H1 (cell line): ENCODE measurements around the gene FAM193A. TPM values are rescaled to one million over a fixed set of nuclear protein-coding genes. Genes with fewer than 3 reads are reported as not detected.

ENCODE experiments used
- CTCF ChIA-PET: fragments of 300-600 bp; sonication (Branson Sonifier 250); formaldehyde crosslinking; loops from one replicate; lab custom pipeline; 2021; ENCODE audit not compliant: partially characterized antibody; lab: Charles Lee
- POLR2A ChIA-PET: fragments of 300-600 bp; sonication (Branson Sonifier 250); formaldehyde crosslinking; loops from one replicate; lab custom pipeline; 2021; ENCODE audit warnings: inconsistent platforms; ENCODE audit not compliant: partially characterized antibody; lab: Charles Lee
- DNase-seq, 2 experiments: peaks; one replicate each; pipeline versions ENCODE4 v3.0.0 to v3.0.0-alpha.2; 2010 to 2022; ENCODE audit warnings: low spot score in 2 of 2, low read depth in 1 of 2, mixed read lengths in 1 of 2
- FAIRE-seq: peaks from 2 replicates; lab custom pipeline; 2011; peaks lifted over from hg19 to GRCh38; lab: Jason Lieb, UNC
- H2AFZ ChIP-seq: 2 replicates; pipeline ENCODE4 v1.8.1; 2012; ENCODE audit warnings: low read length, inconsistent platforms
- H2AK5ac ChIP-seq: 2 replicates; pipeline ENCODE4 v1.6.1; 2013; ENCODE audit warnings: low read depth, low read length
- H2BK120ac ChIP-seq: replicated peaks from 2 replicates; pipeline ENCODE3; 2013; ENCODE audit warnings: low read depth, low read length, inconsistent platforms
- H2BK12ac ChIP-seq: 2 replicates; pipeline ENCODE4 v1.6.1; 2013; ENCODE audit warnings: low read depth, low read length
- H2BK15ac ChIP-seq: 2 replicates; pipeline ENCODE4 v1.6.1; 2013; ENCODE audit warnings: low read length
- H2BK20ac ChIP-seq: 2 replicates; pipeline ENCODE4 v1.6.1; 2013; ENCODE audit warnings: low read length
- H2BK5ac ChIP-seq: 2 replicates; pipeline ENCODE4 v1.6.1; 2013; ENCODE audit warnings: low read depth, low read length
- H3K14ac ChIP-seq: 2 replicates; pipeline ENCODE4 v1.6.1; 2013; ENCODE audit warnings: inconsistent platforms; ENCODE audit not compliant: insufficient read length
- H3K18ac ChIP-seq: 2 replicates; pipeline ENCODE4 v1.6.1; 2013; ENCODE audit warnings: low read length; ENCODE audit errors: extremely low read depth
- H3K23ac ChIP-seq: 2 replicates; pipeline ENCODE4 v1.6.1; 2013; ENCODE audit warnings: inconsistent platforms; ENCODE audit not compliant: insufficient read length
- H3K23me2 ChIP-seq: 2 replicates; pipeline ENCODE4 v1.6.1; 2013; ENCODE audit warnings: low read depth, low read length
- H3K27ac ChIP-seq: 2 replicates; pipeline ENCODE4 v1.6.1; 2011; ENCODE audit warnings: low read depth, low read length, inconsistent platforms
- H3K27me3 ChIP-seq, 4 experiments: replicated peaks in 1 of 4; 1 replicate in 1 of 4; 2 replicates in 3 of 4; pipeline versions ENCODE4 v1.6.1 to v1.8.1; 2011 to 2013; ENCODE audit warnings: low read length in 3 of 4, mild to moderate bottlenecking in 3 of 4, inconsistent platforms in 2 of 4, mixed read lengths in 2 of 4, moderate library complexity in 1 of 4; ENCODE audit not compliant: control insufficient read depth in 3 of 4, insufficient read depth in 3 of 4; ENCODE audit errors: extremely low read depth in 1 of 4
- H3K36me3 ChIP-seq, 4 experiments: 2 replicates each; pipeline versions ENCODE4 v1.6.1 to v1.8.1; 2011 to 2013; ENCODE audit warnings: mild to moderate bottlenecking in 4 of 4, low read length in 3 of 4, moderate library complexity in 2 of 4, control low read depth in 1 of 4, inconsistent platforms in 1 of 4; ENCODE audit not compliant: insufficient read depth in 4 of 4, control insufficient read depth in 2 of 4
- H3K4ac ChIP-seq: replicated peaks from 2 replicates; pipeline ENCODE3; 2013; ENCODE audit warnings: low read length, low read depth, mixed read lengths, inconsistent platforms; ENCODE audit not compliant: insufficient read length
- H3K4me1 ChIP-seq, 4 experiments: replicated peaks in 1 of 4; 1 replicate in 1 of 4; 2 replicates in 3 of 4; pipeline versions ENCODE4 v1.6.1 to v1.8.1; 2011 to 2013; ENCODE audit warnings: low read length in 3 of 4, inconsistent platforms in 2 of 4, mixed read lengths in 1 of 4; ENCODE audit not compliant: insufficient read depth in 4 of 4, control insufficient read depth in 3 of 4
- H3K4me2 ChIP-seq, 2 experiments: 2 replicates each; pipeline versions ENCODE4 v1.6.1 to v1.8.1; 2011 to 2013; ENCODE audit warnings: low read depth in 2 of 2, low read length in 2 of 2, control low read depth in 1 of 2, inconsistent platforms in 1 of 2, mild to moderate bottlenecking in 1 of 2; ENCODE audit not compliant: insufficient read depth in 1 of 2
- H3K4me3 ChIP-seq, 4 experiments: fragments of 200-600, 300-600 bp in 1 of 4; sonication (generic), shearing (Covaris generic), sonication (Bioruptor Twin) in 1 of 4; 2 replicates each; pipeline versions ENCODE4 v1.5.1 to v1.8.1; 2011 to 2016; ENCODE audit warnings: low read length in 4 of 4, low read depth in 3 of 4, control low read depth in 2 of 4, inconsistent platforms in 2 of 4, mild to moderate bottlenecking in 2 of 4, mixed read lengths in 1 of 4, moderate library complexity in 1 of 4; ENCODE audit not compliant: insufficient read depth in 2 of 4; ENCODE audit errors: extremely low read depth in 1 of 4
- H3K56ac ChIP-seq: replicated peaks from 2 replicates; pipeline ENCODE3; 2013; ENCODE audit warnings: low read depth, mild to moderate bottlenecking, mixed read lengths, low read length, inconsistent platforms; ENCODE audit not compliant: insufficient read length
- H3K79me1 ChIP-seq: 2 replicates; pipeline ENCODE4 v1.6.1; 2013; ENCODE audit warnings: low read depth, low read length, control low read depth
- H3K79me2 ChIP-seq, 2 experiments: 2 replicates each; pipeline versions ENCODE4 v1.6.1 to v1.8.1; 2012 to 2013; ENCODE audit warnings: low read length in 2 of 2, mild to moderate bottlenecking in 2 of 2, inconsistent platforms in 1 of 2; ENCODE audit not compliant: insufficient read depth in 2 of 2, control insufficient read depth in 1 of 2
- H3K9ac ChIP-seq, 4 experiments: replicated peaks in 1 of 4; 1 replicate in 1 of 4; 2 replicates in 3 of 4; pipeline versions ENCODE4 v1.6.1 to v1.8.1; 2011 to 2013; ENCODE audit warnings: low read depth in 3 of 4, low read length in 3 of 4, control low read depth in 2 of 4, mild to moderate bottlenecking in 2 of 4, moderate library complexity in 2 of 4, inconsistent platforms in 1 of 4; ENCODE audit errors: extremely low read depth in 1 of 4
- H3K9me3 ChIP-seq, 2 experiments: 2 replicates each; pipeline versions ENCODE4 v1.6.1 to v1.8.1; 2012 to 2013; ENCODE audit warnings: mild to moderate bottlenecking in 2 of 2, moderate library complexity in 2 of 2, control low read depth in 1 of 2, inconsistent platforms in 1 of 2, low read depth in 1 of 2, low read length in 1 of 2, mixed read lengths in 1 of 2; ENCODE audit not compliant: insufficient read depth in 2 of 2
- H4K20me1 ChIP-seq, 2 experiments: replicated peaks in 1 of 2; 2 replicates each; pipeline versions ENCODE3 to v1.8.1; 2011 to 2013; ENCODE audit warnings: inconsistent platforms in 2 of 2, low read length in 2 of 2, mild to moderate bottlenecking in 1 of 2; ENCODE audit not compliant: insufficient read depth in 2 of 2, control insufficient read depth in 1 of 2
- H4K5ac ChIP-seq: 2 replicates; pipeline ENCODE4 v1.6.1; 2013; ENCODE audit warnings: low read length, low read depth, mixed read lengths, inconsistent platforms; ENCODE audit not compliant: insufficient read length
- H4K8ac ChIP-seq: 2 replicates; pipeline ENCODE4 v1.8.0; 2013; ENCODE audit warnings: mild to moderate bottlenecking, moderate library complexity, low read length, inconsistent platforms; ENCODE audit not compliant: insufficient read depth; ENCODE audit errors: extremely low read depth
- H4K91ac ChIP-seq: replicated peaks from 2 replicates; pipeline ENCODE3; 2013; ENCODE audit warnings: low read length, mixed read lengths, inconsistent platforms; ENCODE audit not compliant: insufficient read length
- CEBPB ChIP-seq: IDR thresholded peaks from 2 replicates; pipeline ENCODE4 v1.6.1; 2012; ENCODE audit warnings: low read depth, low read length
- GABPA ChIP-seq: IDR thresholded peaks from 2 replicates; pipeline ENCODE4 v1.6.1; 2011; ENCODE audit warnings: mild to moderate bottlenecking, low read length, moderate library complexity, borderline replicate concordance; ENCODE audit not compliant: insufficient read depth
- POLR2A ChIP-seq, 2 experiments: IDR thresholded peaks; 1 replicate in 1 of 2; 2 replicates in 1 of 2; pipeline ENCODE4 v1.6.1; 2011; ENCODE audit warnings: low read depth in 2 of 2, low read length in 2 of 2, mild to moderate bottlenecking in 2 of 2; ENCODE audit errors: control extremely low read depth in 1 of 2
- RAD21 ChIP-seq, 2 experiments: IDR thresholded peaks in 1 of 2; conservative IDR thresholded peaks in 1 of 2; 2 replicates each; pipeline ENCODE4 v1.6.1; 2011; ENCODE audit warnings: low read depth in 2 of 2, low read length in 2 of 2, improper control_type of control experiment in 1 of 2, inconsistent platforms in 1 of 2, mild to moderate bottlenecking in 1 of 2, moderate library complexity in 1 of 2
- TAF1 ChIP-seq: IDR thresholded peaks from 2 replicates; pipeline ENCODE4 v1.6.1; 2011; ENCODE audit warnings: mild to moderate bottlenecking, low read depth, low read length
- TAF7 ChIP-seq: optimal IDR thresholded peaks from 2 replicates; pipeline ENCODE3; 2011; ENCODE audit warnings: low read depth, mild to moderate bottlenecking, inconsistent platforms, low read length, moderate library complexity, borderline replicate concordance
- TEAD4 ChIP-seq: IDR thresholded peaks from 2 replicates; pipeline ENCODE4 v1.6.1; 2012; ENCODE audit warnings: low read depth, low read length, inconsistent platforms, mixed read lengths
- WGBS, 2 experiments: shearing (Covaris generic) in 1 of 2; methylation state at CpG; one replicate each; pipeline versions ENCODE4 v1.1.6 to v1.1.7; 2013 to 2015; ENCODE audit warnings: low lambda C conversion rate in 2 of 2, mixed read lengths in 2 of 2, inconsistent platforms in 1 of 2, low coverage in 1 of 2, missing lambda C conversion rate in 1 of 2; ENCODE audit not compliant: insufficient replicate concordance in 2 of 2, insufficient coverage in 1 of 2, insufficient read length in 1 of 2; ENCODE audit errors: extremely low coverage in 1 of 2, missing lambda C conversion rate in 1 of 2; 5-methylcytosine and 5-hydroxymethylcytosine counted together
- polyA plus RNA-seq, 7 experiments: library from polyadenylated mRNA; depleted of rRNA in 3 of 7; stranded (reverse) in 5 of 7; unstranded in 2 of 7; fragments of >200 nt in 5 of 7; fragments of 200-250 nt in 2 of 7; gene quantifications; 1 replicate in 5 of 7; 2 replicates in 1 of 7; 4 replicates in 1 of 7; pipeline versions ENCODE4 v1.2.1 to v1.2.3, GENCODE V29; 2011 to 2013; ENCODE audit warnings: missing spikeins in 2 of 7, mixed read lengths in 2 of 7
- total RNA-seq: library from RNA; stranded (reverse); fragmentation: NEBNext Ultra II Directional; extraction: Animal tissue kit (Norgen Biotek cat#: 25700); gene quantifications from 2 replicates; pipeline ENCODE4 v1.2.1, GENCODE V29; 2021
- TF ChIP-seq, protein P1 (sequence below): IDR thresholded peaks from 2 replicates; pipeline ENCODE4 v1.6.1; 2012; ENCODE audit warnings: inconsistent platforms

Gene FAM193A
- total and polyA plus RNA-seq, 2 of the 8 experiments (the other 6 are each of a cell fraction or from before 2014, with no cell fraction given): 8.7 to 26.2 TPM

DNA sequence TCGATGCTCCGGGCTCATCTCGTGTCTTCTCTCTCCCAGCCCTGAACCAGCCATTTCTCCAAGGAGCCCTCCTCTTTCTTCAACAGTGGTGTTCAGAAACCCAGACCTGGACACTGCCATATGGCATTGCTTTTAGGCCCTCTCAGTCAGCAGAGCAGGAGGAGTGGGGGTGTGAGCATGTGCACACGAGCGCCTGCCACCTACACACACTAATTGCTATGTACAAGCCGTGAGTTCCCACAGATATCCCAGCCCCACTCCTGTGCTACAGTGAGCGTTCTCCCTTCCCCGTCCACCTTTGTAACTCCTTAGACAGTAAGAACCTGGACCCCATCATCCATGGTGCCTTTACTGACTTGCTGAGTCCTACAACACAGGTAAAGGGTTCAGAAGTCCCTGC lies 165.9 kb downstream of the FAM193A start:
- Histone ChIP-seq H2AK5ac (no peak overlapping the region), H2BK20ac (no peak overlapping the region), H2BK15ac (no peak overlapping the region), H3K79me2 (no peaks in the 10 kb centered on the region), H3K27ac (no peak overlapping the region), H3K27me3 (no peaks in the 10 kb centered on the region), H2BK12ac (no peak overlapping the region), H2BK120ac (no peak overlapping the region), H2AFZ (no peak overlapping the region), H3K56ac (no peak overlapping the region), H4K5ac (no peak overlapping the region), H3K4me2 (no peak overlapping the region), H3K9me3 (no peaks in the 10 kb centered on the region), H3K23me2 (no peaks in the 10 kb centered on the region), H3K23ac (no peak overlapping the region), H3K4me1 (no peaks in the 10 kb centered on the region), H3K79me1 (no peaks in the 10 kb centered on the region), H3K4me3 (no peak overlapping the region), H2BK5ac (no peak overlapping the region), H3K18ac (no peak overlapping the region), H4K91ac (no peak overlapping the region), H3K14ac (no peak overlapping the region), H4K8ac (no peak overlapping the region), H3K4ac (no peak overlapping the region)
- DNase-seq: no peak
- no peak for FAIRE-seq
- CTCF ChIA-PET: no interaction called here
- WGBS, 2 experiments: 92% methylated on average over 8 of the region's 8 CpGs; no CpG with 5 or more reads in 1 of the 2 experiments
- TF ChIP-seq GABPA (no peak), RAD21 (IDR thresholded peaks at IDR 0.05 in 1 of 2, conservative IDR thresholded peaks at IDR 0.05 in 1 of 2; ENCODE audit: low read depth in 2 of 2, low read length in 2 of 2) (no peak), TEAD4 (no peak), TAF7 (no peak), POLR2A (IDR thresholded peaks at IDR 0.05; ENCODE audit: control extremely low read depth in 1 of 2, low read depth in 2 of 2, low read length in 2 of 2) (no peak), CEBPB (no peak), TAF1 (no peak)
- TF ChIP-seq, protein P1, sequence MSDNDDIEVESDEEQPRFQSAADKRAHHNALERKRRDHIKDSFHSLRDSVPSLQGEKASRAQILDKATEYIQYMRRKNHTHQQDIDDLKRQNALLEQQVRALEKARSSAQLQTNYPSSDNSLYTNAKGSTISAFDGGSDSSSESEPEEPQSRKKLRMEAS: no peak
- TF ChIP-seq, all 59 proteins: peak for 0
- Histone ChIP-seq H3K36me3 (peaks cover 12 to 44% (median 36%) of the 10 kb centered on the region in 4 experiments; a peak in 7 of 8 replicates), H3K9ac (no peak overlapping the region), H4K20me1 (peaks cover 3 to 13% of the 10 kb centered on the region in 2 experiments)
- POLR2A ChIA-PET: no interaction called here
